ENCODE data around the gene CLDN6. TPM values are rescaled to one million over a fixed set of nuclear protein-coding genes. Genes with fewer than 3 reads are reported as not detected.

Gene CLDN6
- total RNA-seq, 2 donors from 2014 or later = not detected

DNA sequence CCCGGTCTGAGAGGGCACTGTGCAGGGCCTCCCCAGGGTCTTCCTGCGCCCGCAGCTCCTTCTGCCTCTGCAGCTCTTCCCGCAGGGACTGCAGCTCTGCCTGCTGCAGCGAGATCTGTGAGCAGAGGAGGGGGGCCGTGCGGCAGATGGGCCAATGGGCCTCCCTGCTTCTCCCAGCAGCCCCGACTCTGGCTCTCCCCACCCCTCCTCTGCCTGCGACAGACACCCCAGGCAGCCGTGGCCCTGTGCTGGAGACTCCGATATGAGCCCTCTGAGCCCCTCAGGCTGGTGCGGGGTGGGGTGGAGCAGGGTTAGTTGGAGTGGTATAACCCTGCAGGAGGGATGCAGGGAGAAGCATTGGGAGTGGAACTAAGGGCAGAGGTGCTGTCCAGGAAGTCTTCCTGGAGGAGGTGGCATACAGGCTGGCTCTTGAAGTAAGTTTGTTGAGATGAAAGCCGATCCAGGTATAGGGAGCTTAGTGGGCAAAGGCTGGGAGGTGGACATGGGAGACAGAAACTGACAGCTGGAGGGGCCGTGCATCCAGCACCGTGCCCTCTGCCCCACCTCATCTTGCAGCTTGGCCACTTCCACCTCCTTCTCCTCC lies 10.8 kb upstream of the CLDN6 start:
- ATAC-seq = no peak
- H3K4me3 Mint-ChIP-seq = peak overlapping the region; percentile 66
- H3K27ac Mint-ChIP-seq = no peak overlapping the region
- H3K9me3 ChIP-seq (ENCODE audit: control insufficient read depth, low read length, poor library complexity, severe bottlenecking) = no peaks in the 10 kb centered on the region
- DNase-seq = no peak
- H3K36me3 Mint-ChIP-seq (ENCODE audit: low read depth) = peaks cover 1% of the 10 kb centered on the region
- peaks cover 21% of the 10 kb centered on the region for H3K4me1 Mint-ChIP-seq
- H3K27me3 Mint-ChIP-seq = peaks cover 34% of the 10 kb centered on the region

DNA sequence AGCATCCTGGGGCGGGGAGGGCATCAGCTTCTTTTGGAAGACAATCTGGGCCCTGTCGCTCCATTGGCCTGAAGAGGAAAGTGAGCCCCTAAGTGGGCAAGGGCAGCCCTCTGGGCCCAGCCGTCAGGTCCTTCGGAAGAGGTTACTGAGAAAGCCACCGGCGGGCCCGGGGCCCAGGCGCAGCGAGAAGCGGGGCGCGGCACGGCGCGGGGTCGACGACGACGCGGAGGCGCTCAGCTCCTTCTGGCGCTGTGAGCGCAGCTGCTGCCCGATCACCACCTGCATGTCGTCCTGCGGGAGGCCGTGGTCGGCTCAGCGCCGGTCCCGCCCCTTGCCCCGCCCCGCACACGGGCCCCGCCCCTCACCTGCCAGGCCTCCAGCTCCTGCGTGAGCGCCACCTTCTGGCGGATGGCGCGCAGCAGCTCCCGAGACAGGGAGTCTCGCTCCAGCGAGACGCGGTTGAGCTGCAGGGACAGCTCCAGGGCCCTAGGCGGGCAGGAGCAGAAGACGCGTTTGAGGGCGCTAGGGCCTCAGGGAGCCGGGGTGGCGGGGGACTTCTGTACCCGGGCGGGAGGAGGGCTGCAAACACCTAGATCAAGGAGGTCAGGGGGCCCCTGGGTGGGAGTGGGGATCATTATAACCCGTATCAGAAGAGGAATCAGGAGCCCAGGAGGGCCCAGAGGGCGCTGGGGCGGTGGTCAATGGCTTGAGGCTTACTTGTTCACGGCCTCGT lies 10.2 kb upstream of the CLDN6 start:
- Mint-ChIP-seq H3K36me3 (ENCODE audit: low read depth) (no peaks in the 10 kb centered on the region), H3K4me3 (peak overlapping the region; percentile 83), H3K27ac (no peak overlapping the region), H3K4me1 (peaks cover 24% of the 10 kb centered on the region), H3K27me3 (peaks cover 28% of the 10 kb centered on the region)
- DNase-seq = peak; percentile 85 to 92 (median 89)
- no peaks in the 10 kb centered on the region for H3K9me3 ChIP-seq (ENCODE audit: control insufficient read depth, low read length, poor library complexity, severe bottlenecking)
- ATAC-seq = peak; percentile 44

GRCh38 chr16:3027489-3027795 lies 9.5 kb upstream of the CLDN6 start:
- Mint-ChIP-seq H3K4me3 (no peak overlapping the region), H3K27ac (no peak overlapping the region), H3K4me1 (peaks cover 28% of the 10 kb centered on the region), H3K36me3 (ENCODE audit: low read depth) (no peaks in the 10 kb centered on the region), H3K27me3 (peaks cover 21% of the 10 kb centered on the region)
- no peak for DNase-seq
- no peaks in the 10 kb centered on the region for H3K9me3 ChIP-seq (ENCODE audit: control insufficient read depth, low read length, poor library complexity, severe bottlenecking)
- no peak for ATAC-seq

DNA sequence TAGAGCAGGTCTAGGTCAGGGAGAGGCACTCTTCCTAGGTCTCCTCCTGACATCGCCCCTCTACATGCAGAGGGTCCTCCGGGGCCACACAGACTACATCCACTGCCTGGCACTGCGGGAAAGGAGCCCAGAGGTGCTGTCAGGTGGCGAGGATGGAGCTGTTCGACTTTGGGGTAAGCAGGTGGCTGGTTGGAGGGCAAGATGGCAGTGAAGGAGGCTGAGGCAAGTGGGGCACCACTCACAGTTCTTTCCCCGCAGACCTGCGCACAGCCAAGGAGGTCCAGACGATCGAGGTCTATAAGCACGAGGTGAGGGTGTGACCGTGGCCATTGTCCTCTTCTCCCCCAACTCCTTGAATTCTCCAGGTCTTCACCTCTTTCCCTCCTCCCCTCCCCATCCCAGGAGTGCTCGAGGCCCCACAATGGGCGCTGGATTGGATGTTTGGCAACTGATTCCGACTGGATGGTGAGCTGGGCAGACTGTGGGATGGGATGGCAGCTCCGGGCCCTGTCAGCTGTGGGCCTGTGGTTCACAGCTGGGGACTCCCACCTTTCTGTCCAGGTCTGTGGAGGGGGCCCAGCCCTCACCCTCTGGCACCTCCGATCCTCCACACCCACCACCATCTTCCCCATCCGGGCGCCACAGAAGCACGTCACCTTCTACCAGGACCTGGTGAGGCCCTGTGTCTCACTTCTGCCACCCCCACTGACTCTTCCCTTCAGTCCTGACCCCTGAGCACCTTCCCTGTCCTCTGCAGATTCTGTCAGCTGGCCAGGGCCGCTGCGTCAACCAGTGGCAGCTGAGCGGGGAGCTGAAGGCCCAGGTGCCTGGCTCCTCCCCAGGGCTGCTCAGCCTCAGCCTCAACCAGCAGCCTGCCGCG lies 8.9 kb upstream of the CLDN6 start:
- Mint-ChIP-seq H3K4me3 (no peak overlapping the region), H3K36me3 (ENCODE audit: low read depth) (no peaks in the 10 kb centered on the region)
- H3K9me3 ChIP-seq (ENCODE audit: control insufficient read depth, low read length, poor library complexity, severe bottlenecking) = no peaks in the 10 kb centered on the region

DNA sequence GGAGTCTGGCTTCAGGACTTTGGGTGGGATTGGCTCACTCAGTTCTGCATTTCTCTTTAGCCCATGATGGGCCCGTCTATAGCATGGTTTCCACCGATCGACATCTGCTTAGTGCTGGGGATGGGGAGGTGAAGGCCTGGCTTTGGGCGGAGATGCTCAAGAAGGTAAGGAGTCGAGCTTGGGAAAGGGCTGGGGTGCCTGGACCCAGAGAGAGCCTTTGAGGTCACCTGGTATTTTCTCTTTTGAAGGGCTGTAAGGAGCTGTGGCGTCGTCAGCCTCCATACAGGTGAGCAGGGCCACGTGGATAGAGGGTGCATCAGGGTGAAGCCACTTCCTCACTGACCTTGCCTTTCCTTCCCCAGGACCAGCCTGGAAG lies 8.0 kb upstream of the CLDN6 start:
- peaks cover 39% of the 10 kb centered on the region for H3K4me1 Mint-ChIP-seq

More for the DNA sequence above, 8.9 kb upstream of the CLDN6 start:
- peaks cover 15% of the 10 kb centered on the region for H3K27me3 Mint-ChIP-seq
- peaks cover 34% of the 10 kb centered on the region for H3K4me1 Mint-ChIP-seq
- no peak for ATAC-seq
- no peak for DNase-seq
- H3K27ac Mint-ChIP-seq = no peak overlapping the region

GRCh38 chr16:3025032-3026002 lies 7.3 kb upstream of the CLDN6 start:
- H3K27me3 Mint-ChIP-seq = peaks cover 14% of the 10 kb centered on the region
- ATAC-seq = no peak
- peaks cover 39% of the 10 kb centered on the region for H3K4me1 Mint-ChIP-seq
- no peak for DNase-seq
- H3K36me3 Mint-ChIP-seq (ENCODE audit: low read depth) = no peaks in the 10 kb centered on the region
- no peaks in the 10 kb centered on the region for H3K9me3 ChIP-seq (ENCODE audit: control insufficient read depth, low read length, poor library complexity, severe bottlenecking)
- peak overlapping the region; percentile 21 for H3K4me3 Mint-ChIP-seq
- no peak overlapping the region for H3K27ac Mint-ChIP-seq

More for the DNA sequence above, 8.0 kb upstream of the CLDN6 start:
- H3K9me3 ChIP-seq (ENCODE audit: control insufficient read depth, low read length, poor library complexity, severe bottlenecking) = no peaks in the 10 kb centered on the region
- H3K4me3 Mint-ChIP-seq = no peak overlapping the region
- no peak overlapping the region for H3K27ac Mint-ChIP-seq
- no peak for DNase-seq
- H3K27me3 Mint-ChIP-seq = peaks cover 15% of the 10 kb centered on the region
- H3K36me3 Mint-ChIP-seq (ENCODE audit: low read depth) = no peaks in the 10 kb centered on the region
- no peak for ATAC-seq

DNA sequence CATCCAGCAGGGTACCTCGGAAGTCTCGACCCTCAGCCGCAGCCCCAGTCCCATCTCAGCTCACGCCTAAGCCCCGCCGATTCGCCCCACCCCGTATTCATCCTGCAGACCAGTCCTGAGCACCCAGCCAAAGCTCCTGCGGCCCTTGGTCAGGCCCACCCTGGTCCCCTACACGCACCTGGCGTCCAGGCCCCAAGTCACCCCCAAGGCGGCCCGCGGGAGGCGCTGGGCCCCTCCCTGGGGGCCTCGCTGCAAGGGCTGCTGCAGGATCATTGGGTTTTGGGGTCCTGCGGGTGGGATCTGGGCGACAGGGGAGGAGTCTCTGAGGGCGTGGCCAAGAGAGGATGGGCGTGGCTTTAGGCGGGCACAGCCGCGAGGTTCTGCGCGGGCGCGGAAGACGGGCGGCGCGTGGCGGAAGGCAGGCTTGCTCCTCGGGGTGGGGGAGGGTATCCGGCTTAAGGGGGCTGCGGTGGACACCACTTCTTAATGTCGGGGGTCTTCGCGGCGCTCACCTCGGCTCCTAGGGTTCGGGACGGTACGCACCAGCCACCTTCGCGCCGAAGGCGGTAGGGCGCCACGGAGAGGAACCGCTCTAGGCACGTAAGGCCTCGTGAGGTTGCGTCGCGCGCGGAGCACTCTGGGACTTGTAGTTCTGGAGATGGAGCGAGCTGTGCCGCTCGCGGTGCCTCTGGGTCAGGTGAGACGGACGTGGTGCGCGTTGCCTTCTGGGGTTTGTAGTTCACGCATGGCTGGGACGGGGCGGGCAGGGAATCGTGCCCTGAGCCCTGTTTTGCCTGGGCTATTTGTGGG lies 5.9 kb upstream of the CLDN6 start, which contains the start of the genes HCFC1R1 and THOC6:
Gene HCFC1R1 (minus strand): TSS at position 274 of the 810 bp plus-strand sequence. CDS start 1 bp downstream, at position 273.
Gene THOC6 (plus strand): TSS at position 367 of the 810 bp plus-strand sequence. CDS start 292 bp downstream, at position 659.
- DNase-seq (peak; percentile 89 to 90 (median 90)), ATAC-seq (peak; percentile 88)
- Mint-ChIP-seq H3K27me3 (peaks cover 2% of the 10 kb centered on the region), H3K36me3 (ENCODE audit: low read depth) (no peaks in the 10 kb centered on the region), H3K27ac (peak within 1 kb of the TSS; percentile 86), H3K4me3 (peak within 1 kb of the TSS; percentile 90), H3K4me1 (peaks cover 36% of the 10 kb centered on the region)
- H3K9me3 ChIP-seq (ENCODE audit: control insufficient read depth, low read length, poor library complexity, severe bottlenecking) = no peaks in the 10 kb centered on the region

- no peaks in the 10 kb centered on the region for H3K36me3 Mint-ChIP-seq (ENCODE audit: low read depth)
- DNase-seq (no peak), ATAC-seq (no peak)
- peak overlapping the region; percentile 86 for H3K27ac Mint-ChIP-seq
- no peaks in the 10 kb centered on the region for H3K27me3 Mint-ChIP-seq
- H3K4me1 Mint-ChIP-seq = peaks cover 34% of the 10 kb centered on the region
- H3K9me3 ChIP-seq (ENCODE audit: control insufficient read depth, low read length, poor library complexity, severe bottlenecking) = no peaks in the 10 kb centered on the region
- peak overlapping the region; percentile 90 for H3K4me3 Mint-ChIP-seq
Measured at GRCh38 chr16:3023415-3023668, 5.4 kb upstream of the CLDN6 start.

DNA sequence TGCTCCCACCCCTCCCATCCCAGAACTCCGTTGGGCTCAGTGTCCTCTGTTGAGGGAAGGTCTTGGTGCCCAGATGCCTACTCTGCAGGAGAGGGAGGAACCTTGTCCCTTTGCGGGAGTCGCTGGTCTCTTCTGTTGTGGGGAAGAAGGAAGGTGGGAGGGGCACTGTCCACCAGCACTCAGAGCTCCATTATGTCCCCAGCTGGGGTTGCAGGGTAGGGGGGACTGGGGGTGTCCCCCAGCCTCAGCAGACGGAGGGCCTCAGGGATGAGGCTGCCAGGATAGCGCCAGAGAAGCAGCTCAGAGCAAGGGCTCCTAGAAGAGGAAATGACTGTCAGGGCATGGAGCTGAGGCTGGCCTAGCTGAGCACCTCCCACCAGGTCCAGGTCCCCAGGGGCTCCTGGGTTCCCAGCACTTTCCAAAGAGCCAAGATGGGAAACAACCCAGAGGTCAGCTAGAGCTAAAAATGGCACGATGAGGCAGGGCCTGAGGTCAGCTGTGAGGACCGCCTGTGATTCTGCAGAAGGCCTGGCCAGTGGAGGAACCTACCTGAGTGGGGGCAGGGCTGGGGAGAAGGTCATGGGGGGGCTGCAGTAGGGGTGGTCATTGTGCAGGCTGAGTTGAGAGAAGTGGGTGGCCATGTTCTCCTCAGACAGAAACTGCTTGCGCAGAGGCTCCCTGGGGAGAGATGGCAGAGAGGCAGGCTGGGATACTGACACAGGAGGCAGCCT lies 4.9 kb upstream of the CLDN6 start:
- H3K4me3 Mint-ChIP-seq = peak overlapping the region; percentile 90
- H3K27me3 Mint-ChIP-seq = no peaks in the 10 kb centered on the region
- H3K27ac Mint-ChIP-seq = peak overlapping the region; percentile 86
- no peaks in the 10 kb centered on the region for H3K9me3 ChIP-seq (ENCODE audit: control insufficient read depth, low read length, poor library complexity, severe bottlenecking)
- ATAC-seq (no peak), DNase-seq (no peak)
- peaks cover 34% of the 10 kb centered on the region for H3K4me1 Mint-ChIP-seq
- H3K36me3 Mint-ChIP-seq (ENCODE audit: low read depth) = no peaks in the 10 kb centered on the region

DNA sequence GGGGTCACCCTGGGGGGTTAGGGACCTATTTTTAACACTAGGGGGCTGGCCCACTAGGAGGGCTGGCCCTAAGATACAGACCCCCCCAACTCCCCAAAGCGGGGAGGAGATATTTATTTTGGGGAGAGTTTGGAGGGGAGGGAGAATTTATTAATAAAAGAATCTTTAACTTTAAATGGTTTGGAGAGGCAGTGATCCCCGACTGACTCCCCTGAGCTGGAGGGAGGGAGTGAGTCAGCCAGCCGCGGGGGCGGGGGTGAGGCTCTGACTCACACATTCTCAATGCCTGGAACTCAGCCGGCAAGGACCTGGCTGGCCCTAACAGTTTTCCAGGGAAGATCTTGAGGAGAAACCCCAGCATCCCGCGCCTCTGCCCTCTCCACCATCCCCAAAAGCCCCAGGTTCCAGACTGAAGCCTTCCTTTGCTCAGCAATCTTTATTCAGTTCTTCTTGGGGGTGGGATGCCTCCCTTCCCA lies 4.3 kb upstream of the CLDN6 start:
- Mint-ChIP-seq H3K27me3 (no peaks in the 10 kb centered on the region), H3K4me3 (peak overlapping the region; percentile 90), H3K4me1 (peaks cover 34% of the 10 kb centered on the region), H3K36me3 (ENCODE audit: low read depth) (no peaks in the 10 kb centered on the region), H3K27ac (peak overlapping the region; percentile 86)
- ATAC-seq (no peak), DNase-seq (peak; percentile 47 to 72 (median 63))
- H3K9me3 ChIP-seq (ENCODE audit: control insufficient read depth, low read length, poor library complexity, severe bottlenecking) = no peaks in the 10 kb centered on the region

DNA sequence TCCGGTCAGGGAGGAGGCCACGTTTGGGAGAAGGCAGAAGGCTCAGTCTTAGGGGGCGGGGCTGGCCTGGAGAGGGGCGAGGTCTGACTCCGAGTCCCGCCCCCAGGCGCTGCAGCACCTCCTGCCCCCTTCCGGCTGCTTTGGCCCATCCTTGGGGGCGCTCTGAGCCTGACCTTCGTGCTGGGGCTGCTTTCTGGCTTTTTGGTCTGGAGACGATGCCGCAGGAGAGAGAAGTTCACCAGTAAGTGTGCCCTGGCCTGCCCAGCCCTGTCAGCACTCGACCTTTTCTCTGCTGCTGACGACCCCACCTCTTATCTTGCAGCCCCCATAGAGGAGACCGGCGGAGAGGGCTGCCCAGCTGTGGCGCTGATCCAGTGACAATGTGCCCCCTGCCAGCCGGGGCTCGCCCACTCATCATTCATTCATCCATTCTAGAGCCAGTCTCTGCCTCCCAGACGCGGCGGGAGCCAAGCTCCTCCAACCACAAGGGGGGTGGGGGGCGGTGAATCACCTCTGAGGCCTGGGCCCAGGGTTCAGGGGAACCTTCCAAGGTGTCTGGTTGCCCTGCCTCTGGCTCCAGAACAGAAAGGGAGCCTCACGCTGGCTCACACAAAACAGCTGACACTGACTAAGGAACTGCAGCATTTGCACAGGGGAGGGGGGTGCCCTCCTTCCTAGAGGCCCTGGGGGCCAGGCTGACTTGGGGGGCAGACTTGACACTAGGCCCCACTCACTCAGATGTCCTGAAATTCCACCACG lies 3.6 kb upstream of the CLDN6 start:
- H3K27ac Mint-ChIP-seq = peak overlapping the region; percentile 86
- DNase-seq (peak; percentile 49 to 79 (median 58)), ATAC-seq (peak; percentile 17)
- no peaks in the 10 kb centered on the region for H3K9me3 ChIP-seq (ENCODE audit: control insufficient read depth, low read length, poor library complexity, severe bottlenecking)
- peaks cover 34% of the 10 kb centered on the region for H3K4me1 Mint-ChIP-seq
- no peaks in the 10 kb centered on the region for H3K36me3 Mint-ChIP-seq (ENCODE audit: low read depth)
- H3K27me3 Mint-ChIP-seq = no peaks in the 10 kb centered on the region
- H3K4me3 Mint-ChIP-seq = peak overlapping the region; percentile 91
